ENCODE data around the gene QPRT. TPM values are rescaled to one million over a fixed set of nuclear protein-coding genes. Genes with fewer than 3 reads are reported as not detected.

Gene QPRT
- total RNA-seq, 1 donor from 2014 or later, result 13.8 TPM

GRCh38 chr16:29644338-29644857, 34.6 kb upstream of the QPRT start:
- Histone ChIP-seq H3K36me3 (no peaks in the 10 kb centered on the region), H3K27me3 (no peaks in the 10 kb centered on the region), H3K27ac (no peak overlapping the region), H3K9me3 (no peaks in the 10 kb centered on the region), H3K4me3 (no peak overlapping the region), H3K4me1 (no peaks in the 10 kb centered on the region)
- intact Hi-C loops (cut with DNase I), result no loop called here
- DNase-seq (ENCODE audit: extremely low spot score in 2 of 2), result no peak
- no peak for TF ChIP-seq POLR2A (IDR thresholded peaks at IDR 0.05)
- no peak for TF ChIP-seq POLR2AphosphoS5 (IDR thresholded peaks at IDR 0.05; ENCODE audit: insufficient read depth in 1 of 2, low read depth in 1 of 2)
- no peak for TF ChIP-seq CTCF (IDR thresholded peaks at IDR 0.05)

- no peaks in the 10 kb centered on the region for H3K4me1 ChIP-seq
- H3K36me3 ChIP-seq, result no peaks in the 10 kb centered on the region
- DNase-seq (ENCODE audit: extremely low spot score in 2 of 2), result no peak
- no peak overlapping the region for H3K4me3 ChIP-seq
- TF ChIP-seq CTCF (IDR thresholded peaks at IDR 0.05), result no peak
- TF ChIP-seq POLR2AphosphoS5 (IDR thresholded peaks at IDR 0.05; ENCODE audit: insufficient read depth in 1 of 2, low read depth in 1 of 2), result no peak
- TF ChIP-seq POLR2A (IDR thresholded peaks at IDR 0.05), result no peak
- H3K27me3 ChIP-seq, result no peaks in the 10 kb centered on the region
- intact Hi-C loops (cut with DNase I), result no loop called here
- no peak overlapping the region for H3K27ac ChIP-seq
- no peaks in the 10 kb centered on the region for H3K9me3 ChIP-seq
These were observed 33.8 kb upstream of the QPRT start for GRCh38 chr16:29644973-29645693.

- Histone ChIP-seq H3K9me3 (no peaks in the 10 kb centered on the region), H3K36me3 (no peaks in the 10 kb centered on the region), H3K4me1 (no peaks in the 10 kb centered on the region), H3K27ac (no peak overlapping the region), H3K4me3 (no peak overlapping the region), H3K27me3 (no peaks in the 10 kb centered on the region)
- no peak for TF ChIP-seq POLR2A (IDR thresholded peaks at IDR 0.05)
- no peak for TF ChIP-seq POLR2AphosphoS5 (IDR thresholded peaks at IDR 0.05; ENCODE audit: insufficient read depth in 1 of 2, low read depth in 1 of 2)
- TF ChIP-seq CTCF (IDR thresholded peaks at IDR 0.05), result no peak
- DNase-seq (ENCODE audit: extremely low spot score in 2 of 2), result no peak
- intact Hi-C loops (cut with DNase I), result no loop called here
These were observed 33.2 kb upstream of the QPRT start for GRCh38 chr16:29645694-29646187.

- intact Hi-C loops (cut with DNase I), result no loop called here
- DNase-seq (ENCODE audit: extremely low spot score in 2 of 2), result no peak
These were observed 32.0 kb upstream of the QPRT start for GRCh38 chr16:29646947-29647346.

More at GRCh38 chr16:29646947-29647346, 32.0 kb upstream of the QPRT start:
- no peaks in the 10 kb centered on the region for H3K4me1 ChIP-seq
- no peaks in the 10 kb centered on the region for H3K36me3 ChIP-seq
- H3K9me3 ChIP-seq, result no peaks in the 10 kb centered on the region
- no peak overlapping the region for H3K27ac ChIP-seq
- no peak overlapping the region for H3K4me3 ChIP-seq
- H3K27me3 ChIP-seq, result no peaks in the 10 kb centered on the region
- TF ChIP-seq POLR2A (IDR thresholded peaks at IDR 0.05), result no peak
- TF ChIP-seq POLR2AphosphoS5 (IDR thresholded peaks at IDR 0.05; ENCODE audit: insufficient read depth in 1 of 2, low read depth in 1 of 2), result no peak
- no peak for TF ChIP-seq CTCF (IDR thresholded peaks at IDR 0.05)
